ENCODE data around the gene PARP8.

DNA sequence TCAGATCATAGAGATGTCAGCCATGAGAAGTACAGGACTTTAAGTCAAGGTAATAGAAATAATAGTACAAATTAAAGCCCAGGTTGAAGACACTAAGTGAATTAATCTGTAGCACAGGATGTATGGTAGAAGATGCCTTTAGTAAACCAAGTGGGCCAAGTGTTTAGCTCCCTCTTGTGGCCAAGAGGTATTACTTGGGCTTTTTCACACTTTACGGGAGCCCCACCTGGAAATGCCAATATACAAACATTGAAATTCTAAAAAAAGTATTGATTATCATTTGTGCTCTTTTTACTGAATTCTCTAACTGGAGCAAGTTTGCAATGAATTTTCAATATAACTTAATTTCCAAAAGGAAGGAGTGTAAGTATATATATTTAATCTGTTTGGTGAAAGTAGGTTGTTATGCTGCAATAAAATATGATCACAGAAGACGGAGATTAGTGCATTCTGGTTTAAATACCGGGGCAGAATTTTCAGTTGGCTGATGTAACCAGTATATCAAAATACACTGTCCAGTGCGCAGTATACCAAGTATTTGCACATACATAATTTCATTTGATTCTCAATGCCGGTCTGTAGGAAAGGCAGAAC lies 84.7 kb downstream of the PARP8 start:
- TF ChIP-seq POLR2A (IDR thresholded peaks at IDR 0.05; ENCODE audit: low read length) = no peak
- no peak for TF ChIP-seq GATA1 (IDR thresholded peaks at IDR 0.05; ENCODE audit: low read depth, low read length)
